Hematopoietic multipotent progenitor cell treated with erythropoietin and hydrocortisone succinate and interleukin-3 and kit ligand, for 15 days (in vitro differentiated cells): ENCODE results near the gene PLXNB1.

ENCODE experiments used
- DNase-seq: peaks from one replicate; pipeline ENCODE4 v3.0.0-alpha.2; 2015; ENCODE audit warnings: low spot score

PLXNB1 gene

DNA sequence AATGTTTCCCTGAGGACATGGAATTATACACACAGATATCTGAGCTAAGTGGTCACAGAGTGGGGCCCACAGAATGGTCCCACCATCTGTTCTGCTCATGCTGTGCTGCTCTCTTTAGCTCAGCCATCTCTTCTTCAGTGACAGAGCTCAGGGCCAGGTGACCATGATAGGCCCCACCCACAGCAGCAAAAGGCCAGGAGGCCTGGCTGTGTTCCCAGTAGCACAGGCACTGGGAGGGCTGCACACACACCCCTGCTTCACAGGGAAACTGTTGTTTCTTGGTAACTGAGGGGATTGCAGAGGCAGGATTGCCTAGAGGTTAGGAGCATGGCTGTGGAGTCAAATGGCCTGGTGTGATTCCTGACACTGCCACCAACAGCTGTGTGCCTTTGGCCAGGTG lies 62.7 kb downstream of the PLXNB1 start:
- no peak for DNase-seq

GRCh38 chr3:48364840-48365239 lies 65.0 kb downstream of the PLXNB1 start:
- DNase-seq = no peak

DNA sequence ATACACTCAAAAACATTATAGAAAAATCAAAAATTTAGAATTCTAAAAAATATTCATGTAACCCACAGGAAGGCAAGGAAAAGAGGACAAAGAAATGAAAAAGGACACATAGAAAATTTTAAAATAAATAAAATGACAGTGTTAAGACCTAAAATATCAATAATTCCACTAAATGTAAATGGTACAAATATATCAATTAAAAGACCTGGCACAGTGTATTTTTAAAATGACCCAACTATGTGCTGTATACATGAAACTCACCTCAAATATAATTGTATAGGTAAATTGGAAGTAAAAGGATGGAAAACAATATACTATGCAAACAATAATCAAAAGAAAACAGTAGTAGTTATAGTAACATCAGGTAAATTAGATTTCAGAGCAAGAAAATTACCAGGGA lies 68.0 kb downstream of the PLXNB1 start:
- no peak for DNase-seq

GRCh38 chr3:48356419-48356818 lies 73.5 kb downstream of the PLXNB1 start:
- no peak for DNase-seq

DNA sequence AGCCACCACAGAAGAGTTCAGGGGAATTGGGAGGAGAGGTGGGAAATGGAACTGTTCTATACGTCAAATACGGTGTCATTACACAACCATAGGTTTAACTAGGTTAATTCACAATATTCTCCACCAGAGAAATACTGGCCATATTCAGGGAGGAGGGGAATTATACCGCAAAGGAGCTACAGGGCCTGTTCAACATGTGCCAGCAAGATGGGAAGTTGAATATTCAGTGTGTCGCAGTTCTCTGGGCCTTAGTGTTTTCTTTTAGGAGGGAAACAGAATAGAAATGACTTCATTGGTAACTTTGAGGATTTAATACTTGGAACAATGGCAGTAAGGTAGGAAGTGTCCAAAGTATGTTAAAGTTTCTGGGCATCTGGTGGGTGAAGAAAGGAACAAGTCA lies 75.9 kb downstream of the PLXNB1 start:
- no peak for DNase-seq
